ENCODE measurements around the gene NFYA. TPM values are rescaled to one million over a fixed set of nuclear protein-coding genes. Genes with fewer than 3 reads are reported as not detected.

The NFYA gene
- polyA plus RNA-seq (ENCODE audit: insufficient read length) = 26.7 TPM

GRCh38 chr6:41072836-41073202, at the start of gene NFYA:
Gene NFYA (plus strand): TSS chr6:41072974. CDS start chr6:41079090, 6,116 bp downstream.
- DNase-seq = no peak

DNA sequence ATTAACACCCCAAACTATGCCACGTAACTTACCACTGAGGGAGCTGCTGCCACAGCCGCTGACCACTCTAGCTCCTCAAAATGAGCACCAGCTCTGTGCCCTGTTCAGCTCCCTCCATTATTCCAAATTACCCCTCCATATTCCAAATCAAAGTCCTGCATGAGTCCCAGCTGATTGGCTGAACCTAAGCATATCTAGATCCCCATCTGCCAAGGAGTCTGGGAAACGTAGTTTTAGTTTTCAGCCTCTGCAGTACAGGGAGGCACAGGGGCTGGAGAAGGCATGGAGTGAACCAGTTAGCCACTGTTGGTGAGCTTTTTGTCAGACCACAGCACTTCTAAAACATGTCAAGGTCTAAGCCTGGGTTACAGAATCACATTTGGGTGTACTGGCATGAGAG, 49.7 kb upstream of the NFYA start:
- no peak for DNase-seq

- DNase-seq = no peak
Observed at GRCh38 chr6:41025966-41026530, 46.7 kb upstream of the NFYA start.

DNA sequence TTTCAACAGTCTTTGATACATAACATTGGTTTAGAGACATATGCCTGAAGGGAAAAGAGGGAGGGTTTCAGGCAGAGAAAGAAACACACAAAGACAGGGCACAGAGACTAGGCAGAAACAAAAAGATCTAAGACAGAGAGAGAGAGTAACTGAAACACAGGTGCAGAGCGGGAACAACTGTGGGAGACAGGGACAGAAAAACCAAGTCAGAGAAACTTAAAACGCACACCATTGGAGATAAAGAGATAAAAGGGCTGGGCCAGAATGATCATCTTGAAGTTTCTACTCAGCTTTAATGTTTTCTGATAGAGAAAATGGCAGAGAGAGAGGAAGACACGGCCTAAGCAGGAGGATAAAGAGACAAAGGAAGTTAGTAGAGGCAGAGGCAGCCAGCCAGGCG, 45.5 kb upstream of the NFYA start:
- no peak for DNase-seq

- DNase-seq = peak; percentile 87
Observed at GRCh38 chr6:41027799-41028560, 44.8 kb upstream of the NFYA start.

DNA sequence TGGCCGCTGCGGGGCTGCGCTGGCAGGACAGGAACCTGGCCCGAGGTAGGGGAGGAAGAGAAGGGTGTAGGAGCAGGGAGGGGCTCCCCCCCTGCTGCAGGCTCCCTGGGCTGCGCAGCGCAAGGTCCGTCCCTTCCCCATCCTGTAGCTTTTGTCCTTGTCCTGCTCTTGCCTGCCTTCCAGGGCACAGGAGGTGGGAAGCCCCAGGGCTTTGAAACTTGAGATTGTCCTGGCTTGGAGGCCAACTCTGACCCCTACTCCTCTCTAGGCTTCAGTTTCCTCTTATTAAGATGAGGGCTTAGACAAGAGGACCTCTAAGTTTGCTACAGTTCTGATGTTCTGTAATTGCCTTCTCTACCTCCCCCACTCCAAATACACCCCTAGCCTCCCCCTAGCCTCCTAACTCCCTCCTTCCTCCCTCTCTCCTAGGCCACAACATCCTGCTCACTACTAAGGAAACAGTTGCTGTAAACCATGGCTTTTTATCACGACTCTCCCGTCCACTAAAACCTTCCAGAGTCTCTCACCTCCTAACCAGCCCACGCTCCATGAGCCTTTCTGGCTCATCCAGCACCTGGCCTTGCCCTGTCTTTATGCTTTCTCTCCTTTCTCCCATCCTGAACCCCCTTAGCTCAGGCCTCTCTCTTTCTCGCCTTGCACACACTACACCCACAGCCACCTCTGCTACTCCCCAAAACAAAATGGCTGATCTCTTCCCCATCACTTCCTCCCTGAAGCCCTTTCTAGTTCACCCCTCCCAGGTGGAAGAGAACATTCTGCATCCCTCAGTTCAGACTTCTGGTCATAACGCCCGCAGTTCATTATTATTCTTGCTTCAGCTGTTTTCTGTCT, 44.0 kb upstream of the NFYA start:
- peak; percentile 26 for DNase-seq

GRCh38 chr6:41032830-41033229, 39.9 kb upstream of the NFYA start:
- DNase-seq = no peak

- no peak for DNase-seq
Observed at GRCh38 chr6:41033776-41034175, 39.0 kb upstream of the NFYA start.

GRCh38 chr6:41036186-41036585, 36.6 kb upstream of the NFYA start:
- no peak for DNase-seq

DNA sequence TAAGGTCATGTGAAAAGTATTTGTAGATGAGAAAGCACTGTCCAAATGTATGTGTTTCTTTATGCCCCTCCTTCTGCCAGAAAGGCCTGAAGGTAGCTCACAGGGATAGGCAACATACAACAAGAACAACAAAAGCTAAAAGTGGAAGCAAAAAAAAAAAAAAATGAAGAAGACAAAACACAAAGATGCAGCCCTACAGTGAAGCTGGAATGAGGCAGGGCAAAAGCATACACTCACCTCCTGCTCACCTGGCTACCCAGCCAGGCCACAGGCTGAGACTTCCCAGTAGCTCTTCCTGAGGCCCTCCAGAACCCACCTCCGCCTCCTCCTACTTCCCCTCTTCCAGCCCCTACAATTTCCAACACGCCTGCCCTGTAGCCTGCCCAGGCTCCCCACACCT, 36.2 kb upstream of the NFYA start:
- DNase-seq = no peak

DNA sequence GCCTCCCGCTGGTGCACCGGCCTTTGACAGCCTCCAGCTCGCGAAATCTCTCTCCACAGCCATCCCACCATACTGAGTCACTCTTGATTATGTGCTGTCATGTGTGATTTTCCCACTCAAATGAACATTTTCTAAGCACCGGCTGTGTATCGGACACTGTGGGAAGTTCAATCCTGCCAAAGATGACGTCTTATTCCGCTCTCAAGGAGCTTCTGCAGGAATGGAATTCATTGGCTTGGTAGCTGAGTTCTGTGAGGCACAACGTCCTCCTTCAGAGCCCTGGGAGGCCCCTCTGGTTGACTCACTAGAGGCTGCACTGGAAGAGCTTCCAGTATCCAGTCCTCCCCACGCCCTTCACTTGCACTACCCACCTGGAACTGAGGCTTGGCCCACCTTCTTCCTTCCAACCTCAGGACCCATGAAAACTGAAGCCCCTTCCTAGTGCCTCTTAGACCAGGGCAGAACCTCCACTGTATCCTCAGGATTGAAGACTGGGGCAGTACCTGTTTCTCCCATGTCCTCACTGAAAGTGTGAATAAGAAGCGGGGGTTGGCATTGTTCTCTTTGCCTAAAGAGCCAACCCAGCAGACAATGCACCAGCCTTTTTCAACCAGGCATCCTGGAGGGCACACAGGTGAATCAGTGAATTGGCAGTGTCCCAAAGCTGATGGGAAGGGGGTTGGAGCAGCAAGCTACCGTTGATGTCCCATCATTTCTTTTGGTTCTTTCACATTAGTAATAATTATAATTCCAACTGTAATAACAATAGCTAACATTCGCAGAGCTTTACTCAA, 35.5 kb upstream of the NFYA start:
- DNase-seq = no peak

DNA sequence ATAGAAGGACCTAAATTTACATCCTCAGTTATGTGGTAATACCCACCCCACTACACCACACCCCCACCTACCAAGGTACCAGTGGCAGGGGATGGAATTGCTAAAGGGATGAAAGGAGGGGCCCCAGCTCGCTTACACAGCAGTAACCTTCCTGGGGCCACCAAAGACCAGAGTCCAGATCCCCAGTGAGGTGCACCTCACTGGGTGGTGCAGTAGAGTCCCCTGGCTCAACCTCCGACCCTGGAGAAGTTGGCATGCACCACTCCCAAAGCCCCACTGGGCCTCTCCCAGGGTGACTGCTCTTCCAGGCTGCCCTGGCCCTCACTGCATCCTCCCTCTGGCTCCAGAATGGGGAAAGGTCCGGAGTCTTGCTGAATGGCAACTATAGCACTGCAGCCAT, 34.6 kb upstream of the NFYA start:
- no peak for DNase-seq

DNA sequence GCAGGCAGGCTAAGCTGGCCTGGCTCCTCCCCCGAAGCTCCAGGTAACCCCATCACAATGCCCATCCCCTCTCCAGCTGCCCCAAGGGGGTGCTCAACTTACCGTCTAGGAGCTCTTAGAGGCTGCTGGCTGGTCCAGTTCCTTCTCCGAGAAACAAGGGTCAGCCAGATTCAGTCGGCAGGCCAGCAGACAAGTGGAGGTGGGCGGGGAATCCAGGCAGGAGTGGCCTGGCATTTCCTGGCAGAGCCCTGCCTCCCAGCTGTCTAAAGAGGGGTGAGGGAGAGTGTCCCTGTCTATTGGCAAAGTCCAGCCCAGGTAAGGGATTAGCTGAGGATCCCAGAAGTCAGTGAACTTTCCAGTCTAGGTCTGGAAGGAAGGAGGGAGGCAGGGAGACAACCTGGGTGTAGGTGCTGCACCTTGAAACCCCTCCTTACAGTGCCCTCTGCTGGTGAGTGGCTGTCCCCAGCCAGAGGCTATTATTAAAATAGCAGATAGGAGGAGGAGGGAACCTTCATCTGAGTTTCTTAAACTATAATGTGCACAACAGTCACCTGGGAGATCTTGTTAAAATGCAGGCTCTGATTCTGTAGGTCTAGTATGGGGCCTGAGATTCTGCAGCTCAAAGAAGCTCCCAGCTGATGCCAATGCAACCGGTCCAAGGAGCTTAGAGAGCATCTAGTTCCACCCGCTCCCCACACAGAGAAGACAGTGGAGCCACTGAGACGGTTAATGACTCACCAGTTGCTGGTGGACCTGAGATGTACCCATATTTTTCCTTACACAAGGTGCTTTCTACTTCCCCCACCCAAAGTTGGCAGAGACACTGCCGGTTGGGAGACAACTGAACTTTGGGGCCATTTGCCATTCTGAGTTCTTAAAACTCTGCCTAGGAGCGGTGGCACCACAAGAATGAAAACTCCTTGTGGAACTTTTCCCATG, 33.4 kb upstream of the NFYA start, which contains the start of gene UNC5CL:
UNC5CL (minus strand) TSS at position 162 of the 939 bp plus-strand sequence. CDS start 4,147 bp downstream, outside the sequence.
- DNase-seq = no peak

DNA sequence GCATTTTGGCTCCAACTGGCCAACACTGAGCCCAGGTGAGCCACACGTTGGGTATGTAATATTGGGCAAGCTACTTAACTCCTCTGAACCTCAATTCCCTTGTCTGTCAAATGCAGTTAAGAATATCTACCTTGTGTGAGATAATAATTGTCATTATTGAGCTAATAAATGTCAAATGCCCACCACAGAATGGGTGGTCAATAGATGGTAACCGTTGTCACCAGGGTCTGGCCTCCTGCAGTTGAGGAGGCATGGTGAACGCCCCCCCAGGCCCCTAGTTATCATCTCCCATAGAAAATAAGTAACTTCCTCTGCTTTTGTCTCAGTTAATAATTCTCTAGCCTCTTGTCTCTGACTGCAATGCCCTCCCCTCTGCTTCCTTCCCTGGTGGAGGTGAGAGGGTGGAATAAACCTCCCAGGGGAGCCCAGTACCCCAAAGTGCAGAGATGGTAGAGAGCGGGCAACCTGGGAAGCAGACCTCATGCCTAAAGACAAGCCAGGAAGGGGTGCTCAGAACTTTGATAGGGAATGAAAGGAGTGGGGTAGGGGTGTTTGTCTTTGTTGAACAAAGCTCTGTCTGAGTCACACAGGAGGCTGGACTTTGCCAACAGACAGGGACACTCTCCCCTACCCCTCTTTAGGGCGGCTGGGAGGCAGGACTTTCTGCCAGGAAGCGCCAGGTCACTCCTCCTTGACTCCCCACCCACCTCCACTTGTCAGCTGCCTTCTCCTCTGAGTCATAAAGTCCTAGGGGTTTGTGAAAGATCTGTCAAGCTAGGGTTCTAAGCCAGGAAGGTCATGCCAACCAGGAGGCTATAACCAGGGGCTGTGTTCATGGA, 32.5 kb upstream of the NFYA start:
- no peak for DNase-seq

- no peak for DNase-seq
Observed at GRCh38 chr6:41040940-41041536, 31.7 kb upstream of the NFYA start.

DNA sequence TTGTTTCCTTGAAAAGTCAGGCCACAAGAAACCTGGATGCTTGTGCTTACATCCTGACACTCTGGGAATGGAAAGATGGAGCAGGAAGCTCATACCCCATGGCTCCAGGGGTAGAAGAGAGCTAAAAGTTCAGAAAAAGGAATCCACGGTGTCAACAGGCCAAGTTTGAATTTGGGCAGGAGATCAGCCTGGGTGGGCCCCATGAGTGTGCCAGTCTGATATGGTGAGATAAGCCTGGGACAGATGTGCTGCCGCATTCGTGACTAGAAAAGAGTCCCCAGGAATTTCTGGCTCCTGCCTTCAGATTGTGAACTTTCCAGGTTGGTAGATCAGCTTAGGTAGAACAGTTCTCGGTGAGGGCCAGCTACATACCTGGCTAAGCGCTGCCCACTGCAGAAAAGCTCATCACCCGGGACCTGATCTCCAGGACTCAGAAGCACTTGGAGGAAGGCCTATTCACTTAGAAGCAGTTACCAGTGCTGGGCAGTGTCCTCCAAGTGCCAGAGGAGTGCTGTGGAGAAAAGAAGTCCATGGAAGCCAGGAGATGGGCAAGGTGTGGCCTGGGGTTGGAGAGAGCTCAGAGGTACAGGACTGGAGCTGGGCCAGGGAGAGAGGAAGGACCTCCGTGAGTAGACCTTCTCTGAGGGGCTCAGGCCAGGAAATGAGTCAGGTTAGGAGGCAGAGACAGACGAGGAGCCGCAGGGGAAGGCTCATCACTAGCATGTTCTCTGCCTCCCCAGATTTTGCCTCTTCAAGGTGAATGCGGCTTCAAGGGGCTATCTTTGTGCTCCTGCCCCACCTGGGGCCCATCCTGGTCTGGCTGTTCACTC, 30.3 kb upstream of the NFYA start, which contains the start of gene TSPO2:
TSPO2 (plus strand) TSS at position 242 of the 830 bp plus-strand sequence; CDS start at position 761, 519 bp downstream.
- DNase-seq = no peak

- DNase-seq = no peak
Observed at GRCh38 chr6:41043151-41043550, 29.6 kb upstream of the NFYA start.

DNA sequence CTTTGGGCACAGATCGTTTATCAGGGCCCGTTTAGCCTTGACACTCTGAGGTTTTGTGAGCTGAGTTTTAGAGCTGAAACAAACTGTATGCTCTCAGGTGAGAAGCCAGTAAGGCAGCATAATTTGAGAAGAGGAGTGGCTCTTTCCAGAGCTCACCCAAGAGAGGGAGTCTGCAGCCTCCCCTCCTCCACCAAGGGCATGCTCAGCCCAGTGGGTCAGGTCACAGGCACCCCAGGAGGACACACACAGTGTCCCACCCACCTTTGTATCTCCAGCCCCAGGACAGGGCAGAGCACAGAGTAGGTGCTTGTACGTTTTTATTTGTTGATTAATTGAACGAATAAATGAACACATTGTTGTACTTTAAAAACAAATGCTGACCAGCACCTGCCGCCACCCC, 27.1 kb upstream of the NFYA start:
- no peak for DNase-seq

DNA sequence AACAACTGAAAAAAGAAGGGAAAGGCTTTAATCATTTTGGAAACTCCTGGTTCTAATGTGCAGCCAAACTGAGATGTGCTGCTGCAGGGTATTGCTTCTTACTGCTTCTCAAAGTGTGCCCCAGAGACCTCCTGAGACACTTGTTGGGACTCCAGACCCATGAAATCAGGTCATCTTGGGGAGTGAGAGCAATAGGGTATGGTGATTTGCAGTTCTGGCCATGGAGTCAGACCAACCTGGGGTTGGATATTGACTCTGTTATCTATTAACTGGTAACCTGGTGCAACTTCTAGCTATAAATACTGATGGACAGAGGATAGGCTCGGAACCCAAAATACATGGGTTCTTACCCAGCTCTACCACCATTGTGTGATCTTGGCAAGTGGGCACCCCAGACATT, 26.7 kb upstream of the NFYA start:
- DNase-seq = no peak

Measured in hindlimb muscle (tissue), 1 donor.